Measurements from ENCODE around the gene UBFD1. TPM values are rescaled to one million over a fixed set of nuclear protein-coding genes. Genes with fewer than 3 reads are reported as not detected.
"Not testable (repeated sequence)": the region's sequence is repeated elsewhere in the genome, so short reads cannot be mapped to it uniquely, and the experiment has no call there.

Gene UBFD1
- total and polyA plus RNA-seq, 12 donors = 12.4 to 77.3 (median 48.8) TPM

- Histone ChIP-seq H3K4me3 (peak overlapping the region; percentile 66 to 92 (median 85)), H3K9me3 (no peaks in the 10 kb centered on the region), H3K27ac (peak overlapping the region; percentile 28 to 94 (median 86)), H3K4me1 (peaks cover 8 to 47% (median 33%) of the 10 kb centered on the region in 9 donors), H3K36me3 (peaks cover 0 to 7% (median 0%) of the 10 kb centered on the region in 9 donors), H3K27me3 (no peaks in the 10 kb centered on the region)
- DNase-seq (peak; percentile 17 to 37), ATAC-seq (peak; percentile 18 to 62 (median 49))
- intact Hi-C loops (cut with DNase I) = loop anchor here in 5 of 10 donors (2.0 to 10.0 kb wide), 3 partner anchors 47 to 57 kb away; partner anchors contain the start of genes COG7 (in 3 of the 5), EARS2 (in 2 of the 5) and UBFD1 (in 2 of the 5)
- WGBS, 2 donors = 1% methylated on average over 17 of the region's 17 CpGs
- TF ChIP-seq CTCF (IDR thresholded peaks at IDR 0.05) = no peak
These were observed 47.8 kb upstream of the UBFD1 start for GRCh38 chr16:23509782-23510163.

- peak in 4 of 9 donors; percentile 8 to 32 (median 26) for TF ChIP-seq CTCF (IDR thresholded peaks at IDR 0.05)
- WGBS, 2 donors = 1 to 2% methylated on average over 60 to 71 of the region's 71 CpGs
- Histone ChIP-seq H3K27ac (peak within 1 kb of the TSS; percentile 28 to 94 (median 86)), H3K27me3 (no peaks in the 10 kb centered on the region), H3K9me3 (no peaks in the 10 kb centered on the region), H3K4me3 (peak within 1 kb of the TSS; percentile 66 to 92 (median 85)), H3K4me1 (peaks cover 5 to 41% (median 27%) of the 10 kb centered on the region in 9 donors), H3K36me3 (peaks cover 0 to 13% (median 0%) of the 10 kb centered on the region in 9 donors)
- intact Hi-C loops (cut with DNase I) = loop anchor here in 2 of 10 donors (2.0 kb wide), 1 partner anchor 46 kb away; the partner anchor contains the start of genes EARS2 (in 2 of the 2) and UBFD1 (in 2 of the 2)
- DNase-seq (peak; percentile 80 to 86), ATAC-seq (peak; percentile 92 to 97 (median 94))
These were observed 47.2 kb upstream of the UBFD1 start, which contains the start of gene GGA2 for GRCh38 chr16:23510164-23510914. Gene GGA2, minus strand, starts transcription at chr16:23510494. Its CDS starts 83 bp downstream, at chr16:23510411.

GRCh38 chr16:23510915-23511270, 46.6 kb upstream of the UBFD1 start:
- intact Hi-C loops (cut with DNase I) = loop anchor here in 2 of 10 donors (1.0 to 2.0 kb wide), 2 partner anchors 11 to 46 kb away; partner anchors contain the start of genes EARS2 (in 2 of the 2) and UBFD1 (in 2 of the 2)
- Histone ChIP-seq H3K27ac (peak overlapping the region in 3 of 10 donors; percentile 80 to 94 (median 81)), H3K4me1 (peaks cover 5 to 36% (median 22%) of the 10 kb centered on the region in 9 donors), H3K36me3 (peaks cover 0 to 14% (median 0%) of the 10 kb centered on the region in 9 donors), H3K4me3 (peak overlapping the region; percentile 66 to 92 (median 85))
- DNase-seq, ATAC-seq, H3K27me3 ChIP-seq, H3K9me3 ChIP-seq: not testable (repeated sequence)
- 72 to 78% methylated on average over 9 to 10 of the region's 10 CpGs for WGBS, 2 donors

GRCh38 chr16:23511731-23512130, 45.8 kb upstream of the UBFD1 start:
- 77 to 92% methylated on average over 7 of the region's 7 CpGs for WGBS, 2 donors
- no peak for DNase-seq
- no peak overlapping the region for H3K4me3 ChIP-seq
- intact Hi-C loops (cut with DNase I) = loop anchor here in 2 of 10 donors (1.0 to 2.0 kb wide), 2 partner anchors 11 to 45 kb away; partner anchors contain the start of genes EARS2 (in 2 of the 2) and UBFD1 (in 2 of the 2)
- H3K27ac ChIP-seq = no peak overlapping the region
- no peak for ATAC-seq
- peaks cover 5 to 33% (median 19%) of the 10 kb centered on the region in 9 donors for H3K4me1 ChIP-seq
- no peaks in the 10 kb centered on the region for H3K27me3 ChIP-seq
- no peak for TF ChIP-seq CTCF (IDR thresholded peaks at IDR 0.05)
- H3K9me3 ChIP-seq = no peaks in the 10 kb centered on the region
- peaks cover 0 to 14% (median 0%) of the 10 kb centered on the region in 9 donors for H3K36me3 ChIP-seq
